22Rv1 (cell line): Measurements from ENCODE around the gene PEX14.

Source experiments
- CTCF ChIP-seq: fragments of 450-650 bp; IDR thresholded peaks from 2 replicates; pipeline ENCODE4 v1.5.1; 2017; ENCODE audit warnings: mild to moderate bottlenecking
- ZFX ChIP-seq: fragments of 450-650 bp; IDR thresholded peaks from 2 replicates; pipeline ENCODE4 v1.6.1; 2017; ENCODE audit warnings: antibody characterized with exemption, borderline replicate concordance

GRCh38 chr1:10589074-10589473, 114.3 kb downstream of the PEX14 start:
- no peak for TF ChIP-seq CTCF
- no peak for TF ChIP-seq ZFX
